ENCODE results near the gene DYNLT4. TPM values are rescaled to one million over a fixed set of nuclear protein-coding genes. Genes with fewer than 3 reads are reported as not detected.

Gene DYNLT4
- total and polyA plus RNA-seq, 2 of the 13 experiments (the other 11 are each of a cell fraction or from before 2014, with no cell fraction given): 0.77 TPM; not detected in 1

DNA sequence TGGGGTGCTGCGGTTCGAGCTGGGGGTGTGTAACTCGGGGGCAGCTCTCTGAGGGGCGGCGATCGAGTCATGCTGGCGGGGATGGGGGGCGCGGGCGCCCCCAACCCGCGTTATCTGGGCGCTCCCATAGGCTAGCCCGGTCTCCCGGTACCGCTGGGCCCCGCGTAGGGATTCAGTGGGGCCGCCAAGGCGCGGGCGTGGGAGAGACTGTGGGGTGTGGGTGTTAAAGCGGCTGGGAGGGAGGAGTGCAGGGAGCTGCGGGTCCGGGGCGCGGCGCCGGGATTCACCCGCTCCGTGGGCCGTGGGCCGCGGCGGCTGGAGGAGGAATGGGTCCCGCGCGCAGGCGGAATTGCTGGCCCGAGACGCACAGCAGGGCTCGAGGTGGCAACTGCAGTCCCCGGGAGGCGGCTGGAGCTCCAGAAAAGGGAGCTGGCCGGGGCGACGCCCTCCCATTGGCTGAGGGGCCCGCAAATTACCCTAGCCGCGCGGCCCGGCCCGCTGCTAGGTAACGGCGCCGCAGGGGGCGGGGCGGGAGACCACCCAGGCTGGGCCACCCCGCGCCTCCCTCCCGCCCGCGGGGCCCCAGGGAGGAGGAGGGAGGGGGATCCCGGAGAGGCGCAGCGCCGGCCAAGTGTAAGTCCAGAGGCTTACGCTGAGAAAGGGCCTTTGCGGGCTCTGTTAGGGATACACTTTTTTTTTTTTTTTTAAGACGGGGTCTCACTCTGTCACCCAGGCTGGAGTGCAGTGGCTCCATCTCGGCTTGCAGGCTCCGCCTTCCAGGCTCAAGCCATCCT lies 35.9 kb upstream of the DYNLT4 start, which contains the start of gene PTCH2 (continued):
- no peak for TF ChIP-seq SRSF9 (IDR thresholded peaks at IDR 0.05; ENCODE audit: borderline replicate concordance, insufficient read depth, low read depth, low read length, poor library complexity, severe bottlenecking)
- TF ChIP-seq REST (IDR thresholded peaks at IDR 0.05; ENCODE audit: borderline replicate concordance in 1 of 2, low read depth in 1 of 2, low read length in 2 of 2): no peak
- no peak for TF ChIP-seq POLR2AphosphoS5 (IDR thresholded peaks at IDR 0.05; ENCODE audit: low read depth, low read length)
- TF ChIP-seq, protein P1, sequence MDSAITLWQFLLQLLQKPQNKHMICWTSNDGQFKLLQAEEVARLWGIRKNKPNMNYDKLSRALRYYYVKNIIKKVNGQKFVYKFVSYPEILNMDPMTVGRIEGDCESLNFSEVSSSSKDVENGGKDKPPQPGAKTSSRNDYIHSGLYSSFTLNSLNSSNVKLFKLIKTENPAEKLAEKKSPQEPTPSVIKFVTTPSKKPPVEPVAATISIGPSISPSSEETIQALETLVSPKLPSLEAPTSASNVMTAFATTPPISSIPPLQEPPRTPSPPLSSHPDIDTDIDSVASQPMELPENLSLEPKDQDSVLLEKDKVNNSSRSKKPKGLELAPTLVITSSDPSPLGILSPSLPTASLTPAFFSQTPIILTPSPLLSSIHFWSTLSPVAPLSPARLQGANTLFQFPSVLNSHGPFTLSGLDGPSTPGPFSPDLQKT (CRISPR knock-in tag; IDR thresholded peaks at IDR 0.05; ENCODE audit: borderline replicate concordance): no peak
- no peak for TF ChIP-seq EP300 (IDR thresholded peaks at IDR 0.05; ENCODE audit: low read depth in 2 of 2, low read length in 2 of 2)
- TF ChIP-seq EP300 (CRISPR knock-in tag; IDR thresholded peaks at IDR 0.05; ENCODE audit: borderline replicate concordance): no peak
- TF ChIP-seq ZNF614 (CRISPR knock-in tag; IDR thresholded peaks at IDR 0.05; ENCODE audit: borderline replicate concordance): no peak
- no peak for TF ChIP-seq SALL2 (CRISPR knock-in tag; IDR thresholded peaks at IDR 0.05)
- no peak for TF ChIP-seq ZNF562 (CRISPR knock-in tag; IDR thresholded peaks at IDR 0.05; ENCODE audit: borderline replicate concordance)
- no peak for TF ChIP-seq RCOR2 (CRISPR knock-in tag; IDR thresholded peaks at IDR 0.05)
- TF ChIP-seq SALL1 (CRISPR knock-in tag; IDR thresholded peaks at IDR 0.05): 0 out of 2 replicates have a peak, but pooled peaks have one; percentile 2
- no peak for TF ChIP-seq PITX1 (CRISPR knock-in tag; IDR thresholded peaks at IDR 0.05)
- TF ChIP-seq, protein P2, sequence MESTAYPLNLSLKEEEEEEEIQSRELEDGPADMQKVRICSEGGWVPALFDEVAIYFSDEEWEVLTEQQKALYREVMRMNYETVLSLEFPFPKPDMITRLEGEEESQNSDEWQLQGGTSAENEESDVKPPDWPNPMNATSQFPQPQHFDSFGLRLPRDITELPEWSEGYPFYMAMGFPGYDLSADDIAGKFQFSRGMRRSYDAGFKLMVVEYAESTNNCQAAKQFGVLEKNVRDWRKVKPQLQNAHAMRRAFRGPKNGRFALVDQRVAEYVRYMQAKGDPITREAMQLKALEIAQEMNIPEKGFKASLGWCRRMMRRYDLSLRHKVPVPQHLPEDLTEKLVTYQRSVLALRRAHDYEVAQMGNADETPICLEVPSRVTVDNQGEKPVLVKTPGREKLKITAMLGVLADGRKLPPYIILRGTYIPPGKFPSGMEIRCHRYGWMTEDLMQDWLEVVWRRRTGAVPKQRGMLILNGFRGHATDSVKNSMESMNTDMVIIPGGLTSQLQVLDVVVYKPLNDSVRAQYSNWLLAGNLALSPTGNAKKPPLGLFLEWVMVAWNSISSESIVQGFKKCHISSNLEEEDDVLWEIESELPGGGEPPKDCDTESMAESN (CRISPR knock-in tag; conservative IDR thresholded peaks at IDR 0.05): no peak
- no peak for TF ChIP-seq MNT (IDR thresholded peaks at IDR 0.05)
- TF ChIP-seq ZNF567 (CRISPR knock-in tag; IDR thresholded peaks at IDR 0.05; ENCODE audit: borderline replicate concordance): no peak
- TF ChIP-seq XRCC5 (optimal IDR thresholded peaks at IDR 0.05; ENCODE audit: low read length): peak; percentile 43
- TF ChIP-seq, protein P3, sequence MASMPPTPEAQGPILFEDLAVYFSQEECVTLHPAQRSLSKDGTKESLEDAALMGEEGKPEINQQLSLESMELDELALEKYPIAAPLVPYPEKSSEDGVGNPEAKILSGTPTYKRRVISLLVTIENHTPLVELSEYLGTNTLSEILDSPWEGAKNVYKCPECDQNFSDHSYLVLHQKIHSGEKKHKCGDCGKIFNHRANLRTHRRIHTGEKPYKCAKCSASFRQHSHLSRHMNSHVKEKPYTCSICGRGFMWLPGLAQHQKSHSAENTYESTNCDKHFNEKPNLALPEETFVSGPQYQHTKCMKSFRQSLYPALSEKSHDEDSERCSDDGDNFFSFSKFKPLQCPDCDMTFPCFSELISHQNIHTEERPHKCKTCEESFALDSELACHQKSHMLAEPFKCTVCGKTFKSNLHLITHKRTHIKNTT (CRISPR knock-in tag; IDR thresholded peaks at IDR 0.05): no peak
- no peak for TF ChIP-seq ZNF552 (CRISPR knock-in tag; IDR thresholded peaks at IDR 0.05; ENCODE audit: borderline replicate concordance)
- TF ChIP-seq ZNF296 (CRISPR knock-in tag; conservative IDR thresholded peaks at IDR 0.05): no peak
